AG04449 (cell line): ENCODE measurements around the gene HLA-DQB1.
A peak's percentile ranks its signal among the peaks of the same experiment; 100 is the strongest.

Source experiments
- CTCF ChIA-PET: fragments of 350-600 bp; formaldehyde crosslinking; extraction: SDS; loops from one replicate; lab custom pipeline; 2021; ENCODE audit warnings: antibody characterized with exemption; lab: Yijun Ruan, JAX
- POLR2A ChIA-PET: fragments of 400-600, 350-600 bp; formaldehyde crosslinking; extraction: SDS; loops from one replicate; lab custom pipeline; 2020; ENCODE audit warnings: antibody characterized with exemption, inconsistent platforms; lab: Yijun Ruan, JAX
- DNase-seq: peaks from one replicate; pipeline ENCODE4 v3.0.0-alpha.2; 2010; ENCODE audit warnings: low read depth, low spot score
- H3K4me3 ChIP-seq: 2 replicates; pipeline ENCODE4 v1.5.1; 2011; ENCODE audit warnings: low read depth, mild to moderate bottlenecking, control low read depth, low read length
- TF ChIP-seq, protein P1 (sequence below): IDR thresholded peaks from one replicate; pipeline ENCODE4 v1.5.1; 2011; ENCODE audit warnings: mild to moderate bottlenecking, moderate library complexity, low read length, control low read depth, inconsistent platforms; ENCODE audit not compliant: insufficient read depth; ENCODE audit errors: missing control alignments

Gene HLA-DQB1

DNA sequence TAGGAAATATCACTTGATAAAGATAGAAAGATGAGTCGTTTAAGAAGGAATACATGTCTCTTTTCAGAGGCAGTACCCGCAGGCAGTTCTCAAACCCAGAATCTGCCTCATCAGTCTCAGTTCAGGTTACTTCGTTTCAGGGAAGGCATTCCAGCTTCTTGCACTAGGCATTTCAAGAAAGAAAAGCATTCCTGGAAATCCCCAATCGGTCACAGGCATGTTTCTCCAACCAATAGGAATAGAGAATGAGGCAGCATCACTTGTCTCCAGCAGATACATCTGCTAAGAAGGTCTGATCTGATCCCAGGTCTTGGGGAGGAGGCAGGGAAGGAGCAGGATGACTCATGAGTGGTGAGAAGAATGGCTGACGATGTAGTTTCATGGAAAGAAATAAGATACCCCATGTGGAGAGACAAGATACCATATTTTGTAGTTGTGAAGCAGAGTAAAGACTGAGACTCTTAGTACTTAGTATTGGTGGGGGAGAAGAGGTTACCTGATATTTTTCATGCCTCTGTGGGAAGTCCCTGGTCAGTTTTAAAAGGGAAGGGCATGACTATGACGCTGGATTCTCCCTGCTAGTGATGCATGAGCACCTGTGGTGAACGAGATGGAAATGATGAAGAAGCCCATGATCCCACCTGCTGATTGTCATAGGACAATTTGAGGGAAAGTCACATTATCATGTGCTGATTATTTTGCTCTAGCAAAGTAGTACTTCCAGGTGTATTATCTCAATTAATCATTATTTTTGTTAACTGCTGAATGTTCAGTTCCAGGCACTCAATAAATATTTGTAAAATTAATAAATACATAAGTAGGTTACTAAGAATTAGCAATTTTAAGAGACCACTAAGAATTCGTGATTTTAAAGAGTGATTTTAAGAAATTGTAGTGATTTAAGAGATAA is 56.5 kb downstream of the HLA-DQB1 start:
- DNase-seq: peak; percentile 74
- TF ChIP-seq, protein P1, sequence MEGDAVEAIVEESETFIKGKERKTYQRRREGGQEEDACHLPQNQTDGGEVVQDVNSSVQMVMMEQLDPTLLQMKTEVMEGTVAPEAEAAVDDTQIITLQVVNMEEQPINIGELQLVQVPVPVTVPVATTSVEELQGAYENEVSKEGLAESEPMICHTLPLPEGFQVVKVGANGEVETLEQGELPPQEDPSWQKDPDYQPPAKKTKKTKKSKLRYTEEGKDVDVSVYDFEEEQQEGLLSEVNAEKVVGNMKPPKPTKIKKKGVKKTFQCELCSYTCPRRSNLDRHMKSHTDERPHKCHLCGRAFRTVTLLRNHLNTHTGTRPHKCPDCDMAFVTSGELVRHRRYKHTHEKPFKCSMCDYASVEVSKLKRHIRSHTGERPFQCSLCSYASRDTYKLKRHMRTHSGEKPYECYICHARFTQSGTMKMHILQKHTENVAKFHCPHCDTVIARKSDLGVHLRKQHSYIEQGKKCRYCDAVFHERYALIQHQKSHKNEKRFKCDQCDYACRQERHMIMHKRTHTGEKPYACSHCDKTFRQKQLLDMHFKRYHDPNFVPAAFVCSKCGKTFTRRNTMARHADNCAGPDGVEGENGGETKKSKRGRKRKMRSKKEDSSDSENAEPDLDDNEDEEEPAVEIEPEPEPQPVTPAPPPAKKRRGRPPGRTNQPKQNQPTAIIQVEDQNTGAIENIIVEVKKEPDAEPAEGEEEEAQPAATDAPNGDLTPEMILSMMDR: no peak
- no peak overlapping the region for H3K4me3 ChIP-seq
- CTCF ChIA-PET: no interaction called here
- POLR2A ChIA-PET: no interaction called here
